ENCODE measurements around the gene TRAF6.
"Not testable (repeated sequence)": the region's sequence is repeated elsewhere in the genome, so short reads cannot be mapped to it uniquely, and the experiment has no call there.

Gene TRAF6, protein sequence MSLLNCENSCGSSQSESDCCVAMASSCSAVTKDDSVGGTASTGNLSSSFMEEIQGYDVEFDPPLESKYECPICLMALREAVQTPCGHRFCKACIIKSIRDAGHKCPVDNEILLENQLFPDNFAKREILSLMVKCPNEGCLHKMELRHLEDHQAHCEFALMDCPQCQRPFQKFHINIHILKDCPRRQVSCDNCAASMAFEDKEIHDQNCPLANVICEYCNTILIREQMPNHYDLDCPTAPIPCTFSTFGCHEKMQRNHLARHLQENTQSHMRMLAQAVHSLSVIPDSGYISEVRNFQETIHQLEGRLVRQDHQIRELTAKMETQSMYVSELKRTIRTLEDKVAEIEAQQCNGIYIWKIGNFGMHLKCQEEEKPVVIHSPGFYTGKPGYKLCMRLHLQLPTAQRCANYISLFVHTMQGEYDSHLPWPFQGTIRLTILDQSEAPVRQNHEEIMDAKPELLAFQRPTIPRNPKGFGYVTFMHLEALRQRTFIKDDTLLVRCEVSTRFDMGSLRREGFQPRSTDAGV

DNA sequence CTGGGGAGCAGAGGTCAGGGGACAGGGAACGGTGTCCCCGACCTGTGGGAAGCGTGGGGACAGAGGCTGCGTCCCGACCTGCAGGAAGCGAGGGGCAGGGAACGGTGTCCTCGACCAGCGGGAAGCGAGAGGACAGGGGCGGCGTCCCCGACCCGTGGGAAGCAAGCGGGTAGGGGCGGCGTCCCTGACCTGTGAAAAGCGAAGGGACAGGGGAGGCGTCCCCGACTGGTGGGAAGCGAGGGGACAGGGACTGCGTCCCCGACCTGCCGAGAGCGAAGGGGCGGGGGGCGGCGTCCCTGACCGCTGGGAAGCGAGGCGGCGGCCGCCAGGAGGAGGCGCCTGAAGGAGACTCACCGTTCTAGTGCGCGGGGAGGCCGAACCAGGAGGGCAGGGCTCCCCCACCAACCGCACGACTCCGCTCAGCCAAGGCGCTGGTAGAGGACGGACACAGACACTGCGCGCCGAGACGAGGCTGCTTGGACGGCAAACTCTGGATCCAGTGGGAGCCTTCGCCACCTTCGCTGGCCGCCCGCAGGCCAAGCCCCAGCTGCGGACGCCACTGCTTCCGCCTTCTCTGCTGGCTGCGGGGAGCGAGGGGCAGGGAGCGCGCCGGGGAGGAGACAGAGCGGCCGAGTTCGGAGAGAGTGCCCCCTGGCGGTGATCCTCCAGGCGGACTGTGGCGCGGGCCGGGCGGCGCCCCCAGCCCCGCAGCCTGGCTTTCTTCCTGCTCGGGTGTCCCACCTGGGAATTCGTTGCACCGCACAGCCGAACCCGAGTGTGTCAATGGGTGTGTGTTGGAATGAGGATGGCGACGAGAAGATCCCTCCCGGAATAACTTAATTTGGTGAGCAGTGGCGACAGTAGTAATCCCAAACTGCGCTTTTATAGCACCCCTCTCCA is at the start of gene TRAF6:
Gene TRAF6 (minus strand): TSS at position 579 of the 900 bp plus-strand sequence. CDS start 8,757 bp downstream, outside the sequence.
- H3K4me3 Mint-ChIP-seq = peak within 1 kb of the TSS; percentile 92 to 98
- H3K36me3 Mint-ChIP-seq = peaks cover 2 to 8% of the 10 kb centered on the region in 2 donors
- DNase-seq (peak; percentile 82), ATAC-seq (replicated peaks) (peak; percentile 98)
- H3K9me3 Mint-ChIP-seq = peaks cover 3 to 4% of the 10 kb centered on the region in 2 donors
- H3K27me3 Mint-ChIP-seq = peaks cover 0 to 6% of the 10 kb centered on the region in 2 donors
- peaks cover 13 to 30% of the 10 kb centered on the region in 2 donors for H3K4me1 Mint-ChIP-seq
- peak within 1 kb of the TSS; percentile 98 for H3K27ac Mint-ChIP-seq

DNA sequence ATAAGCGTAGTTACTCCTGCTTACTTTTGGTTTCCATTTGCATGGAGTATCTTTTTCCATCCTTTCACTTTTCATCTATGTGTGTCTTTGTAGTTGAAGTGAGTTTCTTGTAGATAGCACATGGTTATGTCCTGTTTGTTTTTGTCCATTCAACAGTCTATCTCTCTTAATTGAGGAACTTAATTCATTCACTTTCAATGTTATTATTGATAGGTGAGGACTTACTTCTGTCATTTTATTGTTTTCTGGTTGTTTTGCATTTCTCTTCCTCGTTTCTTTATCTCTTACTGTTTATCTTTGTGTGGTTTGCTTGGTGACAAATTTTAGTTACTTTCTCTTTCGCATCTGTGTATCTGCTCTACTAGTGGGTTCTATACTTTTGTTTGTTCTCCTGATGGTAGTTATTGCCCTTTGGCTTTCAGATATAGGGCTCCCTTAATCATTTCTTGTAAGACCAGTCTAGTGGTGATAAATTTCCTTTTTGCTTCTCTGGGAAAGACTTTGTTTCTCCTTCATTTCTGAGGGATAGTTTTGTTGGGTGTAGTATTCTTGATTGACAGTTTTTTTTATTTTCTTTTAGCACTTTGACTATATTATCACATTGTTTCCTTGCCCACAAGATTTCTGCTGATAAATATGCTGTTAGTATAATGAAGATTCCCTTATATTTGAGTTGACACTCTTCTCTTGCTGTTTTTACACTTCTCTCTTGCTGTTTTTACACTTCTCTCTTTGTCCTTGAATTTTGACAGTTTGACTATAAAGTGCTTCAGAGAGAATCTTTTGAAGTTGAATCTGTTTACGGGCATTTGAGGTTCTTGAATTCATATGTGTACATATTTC is 48.7 kb upstream of the TRAF6 start:
- H3K4me3 Mint-ChIP-seq = peak overlapping the region in 1 of 2 donors; percentile 5
- H3K36me3 Mint-ChIP-seq = peaks cover 0 to 3% of the 10 kb centered on the region in 2 donors
- no peak for DNase-seq
- H3K27me3 Mint-ChIP-seq = peaks cover 0 to 6% of the 10 kb centered on the region in 2 donors
- no peak overlapping the region for H3K27ac Mint-ChIP-seq
- peaks cover 0 to 3% of the 10 kb centered on the region in 2 donors for H3K4me1 Mint-ChIP-seq
- peaks cover 7 to 14% of the 10 kb centered on the region in 2 donors for H3K9me3 Mint-ChIP-seq
- ATAC-seq (replicated peaks) = no peak

DNA sequence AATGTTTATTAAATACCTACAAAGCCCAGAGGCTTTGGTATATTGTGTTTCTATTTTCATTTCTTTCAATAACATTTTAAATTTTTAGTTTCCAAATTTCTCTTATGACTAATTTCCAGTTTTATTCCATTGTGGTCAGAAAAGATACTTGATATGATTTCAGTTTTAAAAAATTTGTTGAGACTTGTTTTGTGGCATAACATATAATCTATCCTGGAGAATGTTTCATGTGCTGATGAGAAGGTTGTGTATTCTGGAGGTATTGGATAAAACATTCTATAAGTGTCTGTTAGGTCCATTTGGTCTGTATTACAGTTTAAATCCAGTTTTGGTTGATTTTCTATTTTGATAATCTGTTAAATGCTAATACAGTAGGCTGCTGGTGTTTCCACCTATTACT is 47.9 kb upstream of the TRAF6 start:
- DNase-seq = no peak
- Mint-ChIP-seq H3K9me3 (peaks cover 7 to 14% of the 10 kb centered on the region in 2 donors), H3K4me3 (no peak overlapping the region), H3K36me3 (peaks cover 0 to 3% of the 10 kb centered on the region in 2 donors), H3K27ac (no peak overlapping the region), H3K27me3 (peaks cover 0 to 6% of the 10 kb centered on the region in 2 donors), H3K4me1 (peaks cover 0 to 3% of the 10 kb centered on the region in 2 donors)
- no peak for ATAC-seq (replicated peaks)

DNA sequence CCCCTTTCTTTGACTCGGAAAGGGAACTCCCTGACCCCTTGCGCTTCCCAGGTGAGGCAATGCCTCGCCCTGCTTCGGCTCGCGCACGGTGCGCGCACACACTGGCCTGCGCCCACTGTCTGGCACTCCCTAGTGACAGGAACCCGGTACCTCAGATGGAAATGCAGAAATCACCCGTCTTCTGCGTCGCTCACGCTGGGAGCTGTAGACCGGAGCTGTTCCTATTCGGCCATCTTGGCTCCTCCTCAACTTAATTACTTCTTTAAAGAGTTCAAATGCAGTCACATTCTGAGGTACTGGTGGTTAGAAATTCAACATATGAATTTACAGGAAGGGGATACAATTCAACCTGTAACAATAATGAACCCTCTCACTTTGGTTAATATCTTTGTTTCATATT is 47.3 kb upstream of the TRAF6 start:
- not testable (repeated sequence) for ATAC-seq (replicated peaks); H3K27me3 Mint-ChIP-seq; H3K36me3 Mint-ChIP-seq; H3K4me1 Mint-ChIP-seq; H3K27ac Mint-ChIP-seq; DNase-seq; H3K4me3 Mint-ChIP-seq
- H3K9me3 Mint-ChIP-seq = peaks cover 7 to 14% of the 10 kb centered on the region in 2 donors

DNA sequence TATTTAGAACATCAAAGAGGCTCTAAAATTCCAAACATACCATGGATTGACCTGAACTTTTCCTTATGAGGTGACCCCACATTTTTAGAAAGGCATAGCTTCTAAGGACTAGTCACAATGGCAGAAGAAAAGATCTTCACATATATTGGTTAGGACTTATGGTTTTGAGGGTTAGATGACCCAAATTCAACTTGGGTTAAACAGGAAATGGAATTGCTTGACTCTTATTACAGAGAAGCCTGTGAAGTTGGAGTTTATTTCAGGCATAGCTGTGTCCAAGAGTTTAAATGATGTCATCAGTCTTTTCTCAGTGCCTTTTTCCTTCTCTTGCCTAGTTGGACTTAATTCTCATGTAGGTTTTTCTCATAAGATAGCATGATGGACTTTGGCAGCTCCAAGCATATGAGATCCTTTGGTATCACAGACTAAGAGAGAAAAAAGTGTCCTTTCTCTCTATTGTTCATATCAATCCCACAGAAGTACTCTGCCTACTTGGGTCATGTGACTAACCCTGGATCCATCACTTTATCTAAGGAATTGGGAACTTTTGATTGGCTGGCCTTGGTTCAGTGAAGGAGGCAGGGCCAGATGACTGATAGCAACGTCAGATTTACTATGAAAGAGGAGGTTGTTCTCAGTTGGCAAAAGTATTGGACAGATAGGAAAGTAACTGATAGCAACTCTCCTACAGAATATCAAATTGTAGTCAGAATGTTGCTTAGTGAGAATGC is 40.5 kb upstream of the TRAF6 start:
- DNase-seq (no peak), ATAC-seq (replicated peaks) (no peak)
- H3K27ac Mint-ChIP-seq = no peak overlapping the region
- no peak overlapping the region for H3K4me3 Mint-ChIP-seq
- peaks cover 0 to 5% of the 10 kb centered on the region in 2 donors for H3K9me3 Mint-ChIP-seq
- H3K27me3 Mint-ChIP-seq = peaks cover 10 to 16% of the 10 kb centered on the region in 2 donors
- H3K36me3 Mint-ChIP-seq = no peaks in the 10 kb centered on the region
- H3K4me1 Mint-ChIP-seq = no peaks in the 10 kb centered on the region

DNA sequence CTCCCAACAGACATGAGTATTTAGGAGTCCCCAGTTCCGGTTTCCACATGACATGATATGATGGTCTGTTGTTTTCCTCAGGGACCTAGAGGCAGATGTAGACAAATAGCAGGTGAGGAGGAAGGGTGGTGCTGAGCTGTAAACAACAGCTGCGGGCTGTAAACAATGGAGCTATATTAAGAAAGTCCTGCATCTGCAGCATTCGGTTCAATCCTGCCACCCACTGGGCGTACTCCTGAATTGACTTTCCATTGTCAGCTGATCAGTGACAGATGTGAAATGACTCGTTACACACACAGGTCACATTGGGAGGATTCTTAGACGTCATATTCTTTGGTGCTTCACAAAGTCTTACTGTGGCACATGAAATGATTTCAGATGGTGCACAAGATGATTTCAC is 30.9 kb upstream of the TRAF6 start:
- Mint-ChIP-seq H3K27ac (peak overlapping the region; percentile 14), H3K36me3 (no peaks in the 10 kb centered on the region), H3K27me3 (peaks cover 0 to 13% of the 10 kb centered on the region in 2 donors), H3K4me1 (peaks cover 4 to 5% of the 10 kb centered on the region in 2 donors), H3K9me3 (peaks cover 0 to 1% of the 10 kb centered on the region in 2 donors), H3K4me3 (no peak overlapping the region)
- peak; percentile 94 to 98 for ATAC-seq (replicated peaks)
- DNase-seq = peak; percentile 30

DNA sequence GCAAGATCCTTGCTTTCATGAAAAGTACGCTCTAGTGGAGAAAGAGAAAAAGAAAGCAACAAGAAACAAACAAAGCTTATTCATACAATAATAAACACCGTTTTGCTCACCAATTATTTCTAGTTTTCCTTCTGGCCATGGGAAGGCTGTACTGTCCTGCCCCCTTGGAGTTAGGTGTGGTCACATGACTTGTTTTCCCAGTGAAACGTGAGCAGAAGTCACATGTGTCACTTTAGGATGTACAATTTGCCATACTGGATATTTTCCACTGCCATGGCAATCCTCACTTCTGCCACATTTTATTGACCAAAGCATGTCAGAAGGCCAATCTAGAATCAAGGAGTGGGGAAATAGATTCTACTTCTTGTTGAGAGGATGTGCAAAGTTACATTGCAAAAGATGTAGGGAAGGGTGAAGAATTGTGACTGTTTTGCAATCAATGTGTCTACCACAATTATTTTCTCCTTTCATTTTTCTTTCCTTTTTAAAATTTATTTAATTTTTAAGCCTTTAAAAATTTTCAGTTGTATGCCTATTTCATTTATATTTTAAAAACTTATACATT is 24.3 kb upstream of the TRAF6 start:
- Mint-ChIP-seq H3K4me1 (no peaks in the 10 kb centered on the region), H3K4me3 (no peak overlapping the region), H3K9me3 (no peaks in the 10 kb centered on the region), H3K36me3 (no peaks in the 10 kb centered on the region), H3K27me3 (no peaks in the 10 kb centered on the region), H3K27ac (no peak overlapping the region)
- no peak for DNase-seq
- no peak for ATAC-seq (replicated peaks)

DNA sequence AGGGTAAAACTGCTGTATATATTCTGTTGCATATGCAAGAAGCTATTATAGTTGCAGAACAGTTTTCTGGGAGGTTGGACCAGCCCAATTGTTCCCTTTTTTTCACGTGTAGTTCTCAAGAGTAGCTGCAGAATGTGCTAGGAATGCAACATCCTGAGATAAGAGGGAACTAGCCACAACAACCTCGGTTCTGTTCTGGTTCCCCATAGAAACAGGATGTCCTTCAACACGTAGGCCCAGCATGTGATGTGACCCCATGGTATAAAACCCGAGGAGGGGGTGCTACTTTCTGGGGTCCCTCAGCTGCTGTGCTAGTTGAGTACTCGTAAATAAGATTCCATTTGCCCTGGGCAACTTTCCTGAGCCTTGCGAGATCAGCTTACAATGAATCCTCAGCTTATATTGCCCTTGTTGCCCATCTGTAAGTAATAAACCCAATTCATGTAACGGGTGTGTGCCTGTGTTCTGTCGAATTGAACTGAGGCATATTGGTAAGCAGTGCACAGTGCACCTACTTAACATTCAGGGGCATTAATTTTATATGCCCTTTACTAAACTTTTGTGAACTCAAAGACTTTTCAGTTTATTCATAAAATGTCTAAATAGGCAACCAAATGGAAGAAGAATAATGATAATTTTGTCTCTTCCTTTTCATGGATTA is 23.0 kb upstream of the TRAF6 start:
- no peak for DNase-seq
- no peaks in the 10 kb centered on the region for H3K9me3 Mint-ChIP-seq

DNA sequence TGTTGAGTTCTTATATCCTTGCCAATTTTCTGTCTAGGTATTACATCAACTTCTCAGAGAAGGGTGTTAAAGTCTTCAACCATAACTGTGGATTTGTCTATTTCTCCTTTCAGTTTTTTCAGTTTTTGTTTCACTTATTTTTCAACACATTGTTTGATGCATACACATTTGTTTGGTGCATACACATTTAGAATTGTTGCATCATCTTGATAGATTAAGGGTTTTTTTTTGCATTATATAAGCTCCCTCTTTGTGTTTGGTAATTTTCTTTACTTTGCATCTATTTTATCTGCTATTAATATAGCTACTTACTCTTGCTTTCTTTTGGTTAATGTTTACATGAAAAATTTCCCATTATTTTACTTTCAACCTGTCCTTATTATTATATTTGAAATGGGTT is 20.8 kb upstream of the TRAF6 start:
- Mint-ChIP-seq H3K36me3 (no peaks in the 10 kb centered on the region), H3K27me3 (peaks cover 11 to 14% of the 10 kb centered on the region in 2 donors), H3K4me1 (no peaks in the 10 kb centered on the region), H3K4me3 (no peak overlapping the region), H3K27ac (no peak overlapping the region), H3K9me3 (peaks cover 0 to 3% of the 10 kb centered on the region in 2 donors)
- ATAC-seq (replicated peaks) (no peak), DNase-seq (no peak)

More for the DNA sequence above, 23.0 kb upstream of the TRAF6 start:
- H3K4me3 Mint-ChIP-seq = no peak overlapping the region
- H3K27me3 Mint-ChIP-seq = peaks cover 3 to 8% of the 10 kb centered on the region in 2 donors
- no peak overlapping the region for H3K27ac Mint-ChIP-seq
- no peak for ATAC-seq (replicated peaks)
- no peaks in the 10 kb centered on the region for H3K36me3 Mint-ChIP-seq
- no peaks in the 10 kb centered on the region for H3K4me1 Mint-ChIP-seq

DNA sequence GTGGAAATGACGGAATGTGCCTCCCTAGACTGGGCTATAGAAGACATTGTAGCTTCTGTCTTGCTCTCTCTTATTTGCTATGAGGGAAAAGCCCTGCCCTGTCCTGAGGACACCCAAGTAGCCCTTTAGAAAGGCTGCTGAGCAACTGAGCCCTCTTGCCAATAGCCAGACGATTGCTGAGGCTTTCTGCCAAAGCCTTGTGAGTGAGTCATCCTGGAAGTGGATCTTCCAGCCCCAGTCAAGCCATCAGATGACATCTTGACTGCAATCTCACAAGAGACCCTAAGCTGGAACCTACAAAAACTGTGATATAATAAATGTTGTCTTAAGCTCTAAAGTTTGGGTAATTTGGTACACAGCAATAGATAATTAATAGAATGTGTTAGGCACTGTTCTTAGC is 3.9 kb upstream of the TRAF6 start:
- no peak overlapping the region for H3K4me3 Mint-ChIP-seq
- peaks cover 4 to 5% of the 10 kb centered on the region in 2 donors for H3K9me3 Mint-ChIP-seq
- peaks cover under 1 to 11% of the 10 kb centered on the region in 2 donors for H3K4me1 Mint-ChIP-seq
- no peak overlapping the region for H3K27ac Mint-ChIP-seq
- H3K27me3 Mint-ChIP-seq = peaks cover 5 to 8% of the 10 kb centered on the region in 2 donors
- peaks cover 0 to 2% of the 10 kb centered on the region in 2 donors for H3K36me3 Mint-ChIP-seq
- no peak for ATAC-seq (replicated peaks)
- no peak for DNase-seq

DNA sequence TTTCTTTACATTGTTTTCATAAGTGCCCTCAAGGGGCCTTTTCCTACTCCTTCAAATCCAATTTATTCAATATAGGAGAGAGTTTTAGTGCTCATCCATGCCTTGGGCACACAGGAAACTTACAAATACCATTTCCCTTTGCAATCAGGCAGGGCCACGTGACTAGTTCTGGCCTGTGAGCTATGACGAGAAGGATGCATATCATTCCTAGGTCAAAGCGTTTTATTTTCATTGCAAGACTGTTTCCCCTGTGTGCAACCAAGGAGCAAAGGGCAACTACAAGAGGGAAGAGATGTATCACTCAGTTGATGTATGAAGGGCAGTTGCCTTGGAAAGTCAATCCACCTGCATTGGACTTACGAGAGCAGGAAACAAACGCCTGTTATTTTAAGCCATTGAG is 1.9 kb upstream of the TRAF6 start:
- H3K4me3 Mint-ChIP-seq = no peak overlapping the region
- peaks cover 3 to 4% of the 10 kb centered on the region in 2 donors for H3K9me3 Mint-ChIP-seq
- H3K36me3 Mint-ChIP-seq = peaks cover 0 to 2% of the 10 kb centered on the region in 2 donors
- DNase-seq (no peak), ATAC-seq (replicated peaks) (no peak)
- no peak overlapping the region for H3K27ac Mint-ChIP-seq
- H3K4me1 Mint-ChIP-seq = peaks cover 8 to 21% of the 10 kb centered on the region in 2 donors
- peaks cover 0 to 8% of the 10 kb centered on the region in 2 donors for H3K27me3 Mint-ChIP-seq

DNA sequence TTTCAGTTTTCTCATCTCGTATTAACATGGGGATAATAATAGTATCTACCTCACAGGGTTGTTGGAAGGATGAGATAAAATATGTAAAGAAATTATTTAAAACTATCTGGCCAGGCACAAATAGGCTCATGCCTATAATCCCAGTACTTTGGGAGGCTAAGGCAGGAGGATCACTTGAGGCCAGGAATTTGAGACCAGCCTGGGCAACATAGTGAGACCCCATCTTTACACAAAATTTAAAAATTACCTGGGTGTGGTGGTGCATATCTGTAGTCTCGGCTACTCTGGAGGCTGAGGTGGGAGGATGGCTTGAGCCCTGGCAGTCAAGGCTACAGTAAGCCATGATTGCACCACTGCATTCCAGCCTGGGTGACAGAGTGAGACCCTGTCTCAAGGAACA is 990 bp upstream of the TRAF6 start:
- H3K9me3 Mint-ChIP-seq; H3K36me3 Mint-ChIP-seq; ATAC-seq (replicated peaks); H3K27me3 Mint-ChIP-seq; H3K27ac Mint-ChIP-seq; DNase-seq: not testable (repeated sequence)
- peak overlapping the region; percentile 92 to 98 for H3K4me3 Mint-ChIP-seq
- peaks cover 8 to 21% of the 10 kb centered on the region in 2 donors for H3K4me1 Mint-ChIP-seq
